Fibroblast of skin of scalp (primary cell): ENCODE measurements around the gene SDR42E2. TPM values are rescaled to one million over a fixed set of nuclear protein-coding genes. Genes with fewer than 3 reads are reported as not detected.
"Not testable (repeated sequence)": the region's sequence is repeated elsewhere in the genome, so short reads cannot be mapped to it uniquely, and the experiment has no call there.

Experiments used
- DNase-seq: peaks from one replicate; pipeline ENCODE4 v3.0.0-alpha.2; 2013
- polyA plus RNA-seq, 2 experiments: library from polyadenylated mRNA; unstranded; fragments of 120-200 nt; gene quantifications; one replicate each; pipeline ENCODE4 v1.2.1, GENCODE V29; 2013; ENCODE audit not compliant: insufficient read length in 2 of 2

The SDR42E2 gene
- polyA plus RNA-seq (2013, experiment 1 of 2; ENCODE audit: insufficient read length) = not detected
- not detected for polyA plus RNA-seq (2013, experiment 2 of 2; ENCODE audit: insufficient read length)

DNA sequence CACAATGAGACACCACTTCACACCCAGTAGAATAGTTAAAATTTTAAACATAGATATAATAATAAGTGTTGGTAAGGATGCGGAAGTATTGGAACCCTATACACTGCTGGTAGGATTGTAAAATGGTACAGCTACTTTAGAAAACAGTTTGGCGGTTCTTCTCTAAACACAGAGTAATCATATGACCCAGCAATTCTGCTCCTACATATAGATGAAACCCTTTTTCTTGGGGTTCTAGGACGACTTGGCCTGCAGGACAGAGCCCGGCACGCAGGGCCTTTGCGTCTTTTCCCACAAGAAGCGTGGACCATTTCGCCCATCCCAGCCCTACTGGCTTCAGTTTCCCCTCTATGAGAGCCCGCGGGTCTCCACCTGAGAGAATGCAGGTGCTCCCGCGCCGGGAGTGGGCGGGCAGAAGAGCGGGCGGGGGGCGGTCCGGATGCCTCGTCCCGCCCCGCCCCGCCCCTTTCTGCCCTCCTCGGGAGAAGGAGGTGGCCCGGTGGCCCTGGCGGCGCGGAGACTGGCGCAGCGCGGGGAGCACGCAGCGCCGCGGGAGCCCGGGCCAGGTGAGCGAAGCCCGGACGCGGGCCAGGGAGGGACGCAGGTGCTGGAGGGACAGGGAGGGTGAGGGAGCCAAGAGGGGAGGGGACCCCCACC, at the start of gene SDR42E2:
Gene SDR42E2, plus strand, starts transcription at position 508 of the 657 bp plus-strand sequence. CDS start 3,077 bp downstream, outside the sequence.
- no peak for DNase-seq

DNA sequence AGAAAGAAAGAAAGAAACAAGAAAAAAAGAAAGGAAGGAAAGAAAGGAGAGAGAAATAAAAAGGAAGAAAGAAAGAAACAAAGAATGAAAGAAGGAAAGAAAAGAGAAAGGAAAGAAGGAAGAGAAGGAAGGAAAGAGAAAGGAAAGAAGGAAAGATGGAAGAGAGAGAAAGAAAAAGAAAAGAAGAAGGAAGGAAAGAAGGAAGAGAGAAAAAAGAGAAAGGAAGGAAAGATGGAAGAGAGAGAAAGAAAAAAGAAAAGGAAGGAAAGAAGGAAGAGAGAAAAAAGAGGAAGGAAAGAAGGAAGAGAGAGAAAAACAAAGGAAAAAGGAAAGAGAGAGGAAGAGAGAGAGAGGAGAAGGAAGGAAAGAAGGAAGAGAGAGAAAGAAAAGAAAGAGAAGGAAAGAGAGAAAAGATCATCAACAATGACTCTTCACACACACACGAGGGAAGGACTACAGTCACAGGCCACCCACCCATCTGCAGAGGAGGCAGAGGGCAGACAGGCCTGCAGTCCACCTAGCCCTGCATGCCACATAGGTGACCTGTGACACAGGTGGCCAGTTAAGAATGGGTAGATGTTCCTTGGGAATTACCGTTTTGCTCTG, 46.1 kb upstream of the SDR42E2 start:
- DNase-seq = no peak

DNA sequence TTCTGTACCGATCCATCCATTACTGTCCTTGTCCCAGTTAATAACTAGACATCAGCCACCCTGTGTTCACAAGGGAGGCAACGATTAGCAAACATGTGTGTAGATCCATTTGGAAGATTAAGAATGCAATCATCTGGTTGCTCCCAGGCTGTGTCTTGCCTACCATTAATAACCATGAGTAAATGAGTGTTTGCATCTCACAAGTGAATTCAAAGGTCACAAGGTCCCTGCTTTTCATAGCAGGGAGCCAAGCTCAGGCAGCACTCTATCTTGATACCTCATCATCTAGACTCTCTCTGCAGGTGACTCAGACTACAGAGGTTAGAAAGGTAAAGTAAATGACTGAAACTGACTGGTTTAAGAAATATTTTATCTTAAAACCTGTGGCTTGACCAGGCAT, 44.7 kb upstream of the SDR42E2 start:
- DNase-seq = no peak

DNA sequence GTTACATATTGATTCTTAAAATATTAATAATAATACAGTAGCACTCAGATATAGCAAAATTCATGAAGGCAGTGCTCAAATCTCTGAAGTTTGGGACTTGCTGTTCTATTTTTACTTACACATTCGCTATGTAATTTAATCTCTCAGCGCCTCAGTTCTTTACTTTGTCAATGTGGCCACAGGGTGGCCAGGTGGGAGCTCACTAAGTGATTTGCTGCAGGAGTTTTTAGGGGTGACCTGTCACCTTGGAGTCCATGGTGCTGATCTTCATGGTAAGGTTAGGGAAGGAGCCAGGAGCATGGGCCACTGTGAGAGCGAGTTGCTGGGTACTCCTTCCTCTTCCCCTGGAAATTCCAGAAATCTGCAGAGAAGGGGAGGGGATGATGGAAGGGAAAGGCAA, 41.9 kb upstream of the SDR42E2 start:
- DNase-seq = no peak

DNA sequence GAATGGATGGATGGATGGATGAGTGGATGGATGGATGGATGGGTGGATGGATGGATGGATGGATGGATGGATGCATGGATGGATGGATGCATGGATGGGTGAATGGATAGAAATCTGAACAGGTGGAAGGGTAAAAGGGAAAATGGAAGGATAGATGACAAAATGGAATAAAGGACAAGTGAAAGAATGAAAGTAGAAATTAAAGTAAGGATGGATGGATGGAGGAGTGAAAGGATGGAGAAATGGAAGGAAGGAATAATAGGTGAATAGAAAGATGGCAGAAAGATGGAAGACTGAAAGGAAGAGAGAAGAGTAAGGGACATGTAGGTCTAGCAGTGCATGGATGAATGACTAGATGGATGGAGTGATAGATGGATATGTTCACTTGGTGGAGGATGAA, 40.1 kb upstream of the SDR42E2 start:
- no peak for DNase-seq

DNA sequence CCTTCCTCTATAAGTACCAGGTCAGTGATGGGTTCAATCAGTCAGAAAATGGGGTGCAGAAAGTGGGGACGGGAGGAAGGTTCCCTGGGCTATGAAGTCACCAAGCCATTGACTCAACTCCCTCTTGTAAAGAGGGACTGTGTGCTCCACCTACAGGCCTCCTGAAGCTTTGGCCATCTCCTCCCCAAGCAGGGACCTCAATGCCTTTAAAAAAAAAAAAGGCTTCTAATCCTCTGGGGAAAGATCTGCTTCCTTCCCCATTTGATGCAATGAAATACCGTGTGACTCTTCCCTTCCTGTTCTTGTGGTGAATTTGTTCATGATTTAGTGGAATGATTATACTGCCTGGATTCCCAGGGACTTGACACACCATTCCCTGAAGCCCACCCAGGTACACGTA, 39.2 kb upstream of the SDR42E2 start:
- no peak for DNase-seq

DNA sequence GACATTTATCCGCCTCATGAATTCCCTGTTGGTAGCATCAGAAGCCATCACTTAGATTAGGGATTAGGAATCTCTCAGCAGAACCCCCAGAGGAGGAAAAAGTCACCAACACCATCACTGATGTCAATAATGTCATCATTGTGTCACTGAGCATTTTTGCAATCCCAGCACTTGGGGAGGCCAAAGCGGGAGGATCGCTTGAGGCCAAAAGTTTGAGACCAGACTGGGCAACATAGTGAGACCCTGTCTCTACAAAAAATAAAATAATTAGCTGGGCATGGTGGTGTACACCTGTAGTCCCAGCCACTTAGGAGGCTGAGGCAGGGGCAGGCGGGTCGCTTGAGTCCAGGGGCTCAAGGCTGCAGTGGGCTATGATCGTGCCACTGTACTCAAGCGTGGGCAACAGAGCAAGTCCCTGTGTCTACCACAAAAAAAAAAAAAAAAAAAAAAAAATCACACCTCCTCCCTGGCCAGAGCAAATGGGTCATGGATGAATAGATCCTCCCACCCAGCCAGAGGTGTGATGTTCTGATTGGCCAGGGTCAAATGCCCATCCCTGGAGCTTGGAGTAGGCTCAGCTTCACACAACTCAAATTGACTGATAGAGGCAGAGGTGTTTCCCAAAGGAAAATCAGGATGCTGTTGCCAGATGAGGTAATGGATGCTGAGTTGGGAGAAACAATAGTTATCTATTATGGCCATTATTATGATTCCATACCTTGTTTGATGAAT, 38.4 kb upstream of the SDR42E2 start:
- DNase-seq = no peak

DNA sequence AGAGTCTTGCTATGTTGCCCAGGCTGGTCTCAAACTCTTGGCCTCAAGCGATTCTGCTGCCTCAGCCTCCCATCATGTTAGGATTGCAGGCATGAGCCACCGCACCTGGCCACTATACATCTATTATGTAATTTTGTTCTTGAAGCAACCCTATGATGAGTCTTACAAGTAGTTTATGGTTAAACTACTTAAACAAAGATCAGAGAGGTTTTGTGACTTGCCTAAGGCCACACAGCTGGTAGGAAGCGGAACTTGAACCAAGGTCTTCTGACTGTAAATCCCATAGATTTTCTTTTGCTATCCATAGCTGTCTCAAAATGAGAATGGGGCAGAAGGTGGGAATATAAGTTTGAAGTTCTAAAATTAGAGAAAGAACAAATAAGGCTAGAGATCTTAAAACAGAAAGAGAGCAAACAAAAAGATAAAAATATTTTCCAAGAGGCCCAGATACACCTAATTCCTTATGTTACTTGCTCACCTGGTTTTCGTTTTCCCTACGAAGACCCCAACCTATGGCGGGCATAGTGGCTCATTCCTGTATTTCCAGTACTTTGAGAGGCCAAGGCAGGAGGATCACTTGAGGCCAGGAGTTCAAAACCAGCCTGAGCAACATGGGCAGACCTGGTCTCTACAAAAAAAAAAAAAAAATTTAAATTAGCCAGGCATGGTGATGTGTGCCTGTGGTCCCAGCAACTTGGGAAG, 37.6 kb upstream of the SDR42E2 start:
- DNase-seq = no peak

DNA sequence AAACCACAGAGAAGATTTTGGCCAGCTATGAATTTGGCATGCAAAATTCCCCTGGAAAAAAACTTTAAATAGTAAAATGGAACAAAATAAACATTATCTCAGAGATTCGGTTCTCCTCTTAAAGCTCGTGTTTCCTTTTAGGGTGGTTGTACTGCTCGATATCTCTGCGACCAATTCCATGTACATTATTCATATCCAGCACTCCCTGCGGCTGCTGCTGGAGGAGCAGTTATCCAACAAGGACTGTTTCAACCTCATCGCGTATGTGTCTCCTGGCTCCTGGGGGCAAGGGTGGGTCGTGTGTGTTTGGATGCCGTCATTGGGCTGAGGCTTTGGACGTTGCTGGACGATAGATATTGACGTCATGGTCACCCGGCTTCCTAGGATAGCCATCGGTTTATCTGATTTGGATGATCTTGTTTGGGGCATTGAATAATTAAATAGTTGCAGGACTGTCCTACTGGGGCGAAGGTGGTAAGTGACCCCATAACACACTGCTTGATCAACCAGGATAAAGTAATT, 36.2 kb upstream of the SDR42E2 start:
- DNase-seq = no peak

DNA sequence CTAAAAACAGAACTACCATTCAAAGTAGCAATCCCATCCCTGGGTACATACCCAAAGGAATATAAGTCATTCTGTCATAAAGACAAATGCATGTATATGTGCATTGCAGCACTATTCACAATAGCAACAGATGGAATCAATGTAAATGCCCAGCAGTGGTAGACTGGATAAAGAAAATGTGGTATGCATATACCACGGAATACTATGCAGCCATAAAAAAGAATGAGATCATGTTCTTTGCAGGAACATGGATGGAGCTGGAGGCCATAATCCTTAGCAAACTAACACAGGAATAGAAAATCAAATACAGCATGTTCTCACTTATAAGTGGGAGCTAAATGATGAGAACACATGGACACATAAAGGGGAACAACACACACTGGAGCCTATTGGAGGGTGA, 33.8 kb upstream of the SDR42E2 start:
- not testable (repeated sequence) for DNase-seq

DNA sequence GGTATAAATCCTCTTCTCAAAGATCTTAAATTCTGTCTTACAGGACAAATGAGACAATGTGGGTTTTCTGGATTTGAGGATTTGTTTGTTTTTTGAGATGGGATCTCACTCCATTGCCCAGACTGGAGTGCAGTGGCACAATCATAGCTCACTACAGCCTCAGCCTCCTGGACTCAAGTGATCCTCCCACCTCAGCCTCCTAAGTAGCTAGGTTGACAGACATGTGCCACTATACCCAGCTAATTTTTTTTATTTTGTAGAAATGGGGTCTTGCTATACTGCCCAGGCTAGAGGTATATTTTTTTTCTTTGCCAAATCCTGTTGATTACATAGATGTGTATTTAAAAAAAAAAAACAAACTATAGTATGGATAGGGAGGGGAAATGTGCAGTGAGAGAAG, 31.8 kb upstream of the SDR42E2 start:
- no peak for DNase-seq

DNA sequence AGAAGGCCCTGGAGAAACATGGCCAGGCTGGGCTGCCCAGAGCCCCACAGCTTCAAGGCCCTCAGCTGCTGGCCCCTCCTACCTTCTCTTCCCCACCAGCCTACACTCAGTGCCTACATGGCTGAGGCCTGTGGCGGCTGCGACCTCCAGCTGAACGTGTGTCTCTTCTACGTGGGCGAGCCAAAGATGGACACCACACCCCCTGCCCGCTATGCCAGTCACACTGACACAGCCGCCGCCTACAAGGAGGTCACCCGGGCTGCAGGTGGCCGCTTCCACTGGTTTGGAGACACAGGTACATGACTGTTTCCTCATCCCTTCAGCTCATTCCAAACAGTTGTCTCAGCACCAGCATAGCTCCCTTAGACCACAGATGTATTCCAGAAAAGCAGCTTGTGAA, 29.5 kb upstream of the SDR42E2 start:
- no peak for DNase-seq

DNA sequence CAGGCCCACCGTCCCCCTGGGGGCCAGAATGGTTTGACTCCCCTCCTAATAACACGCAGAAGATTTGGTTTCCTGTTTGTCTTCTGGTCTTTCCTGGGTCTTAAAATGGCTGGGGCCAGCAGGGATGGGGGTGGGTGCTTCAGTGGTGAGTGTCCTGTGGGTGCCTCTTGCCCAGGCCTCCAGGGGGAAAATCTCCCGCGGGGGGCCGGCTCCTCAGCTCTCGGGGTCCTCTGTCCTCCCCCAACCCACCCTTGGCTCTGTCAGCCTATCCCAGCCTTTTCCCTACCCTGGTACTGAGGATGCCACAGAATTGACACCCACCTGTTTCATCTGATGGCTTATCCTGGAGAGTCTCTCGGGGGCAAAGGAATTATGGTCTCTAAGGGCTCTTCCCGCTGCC, 23.8 kb upstream of the SDR42E2 start:
- no peak for DNase-seq

DNA sequence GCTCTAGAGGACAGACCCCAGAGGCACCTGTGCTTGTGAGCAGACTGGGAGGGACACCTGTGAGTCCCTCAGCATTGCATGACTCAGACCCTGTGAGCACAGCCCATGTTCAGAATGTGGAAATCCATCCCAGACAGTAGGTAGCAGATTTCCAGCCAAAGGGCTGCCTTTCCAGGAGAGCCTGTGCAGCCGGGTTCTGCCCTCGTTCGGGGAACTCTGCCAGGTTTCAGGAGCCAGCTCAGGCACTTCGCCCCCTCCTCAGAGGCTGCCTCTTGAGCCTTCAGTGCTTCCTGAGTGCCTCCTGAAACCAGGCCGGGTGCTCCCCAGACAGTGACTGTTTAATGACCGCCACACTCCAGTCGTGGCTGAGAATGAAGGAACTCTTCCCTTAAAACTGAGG, 23.3 kb upstream of the SDR42E2 start:
- DNase-seq = no peak

DNA sequence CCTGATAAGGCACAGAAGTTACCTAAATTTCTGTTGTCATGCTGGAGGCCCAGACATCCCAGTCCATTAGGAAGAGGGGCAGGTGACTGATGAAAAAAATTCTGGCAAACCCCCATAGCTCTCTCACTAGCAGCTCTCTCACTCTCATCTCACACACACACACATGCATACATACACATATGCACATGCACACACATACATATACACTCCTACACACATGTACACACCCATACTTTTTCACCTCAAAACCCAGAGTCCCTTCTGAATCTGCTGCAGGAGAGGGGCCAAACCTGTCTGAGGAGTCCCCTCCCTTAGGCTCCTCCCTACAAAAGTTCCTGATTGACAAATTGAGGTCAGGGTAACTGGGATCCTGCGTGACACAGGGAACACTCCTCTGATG, 22.6 kb upstream of the SDR42E2 start:
- no peak for DNase-seq

DNA sequence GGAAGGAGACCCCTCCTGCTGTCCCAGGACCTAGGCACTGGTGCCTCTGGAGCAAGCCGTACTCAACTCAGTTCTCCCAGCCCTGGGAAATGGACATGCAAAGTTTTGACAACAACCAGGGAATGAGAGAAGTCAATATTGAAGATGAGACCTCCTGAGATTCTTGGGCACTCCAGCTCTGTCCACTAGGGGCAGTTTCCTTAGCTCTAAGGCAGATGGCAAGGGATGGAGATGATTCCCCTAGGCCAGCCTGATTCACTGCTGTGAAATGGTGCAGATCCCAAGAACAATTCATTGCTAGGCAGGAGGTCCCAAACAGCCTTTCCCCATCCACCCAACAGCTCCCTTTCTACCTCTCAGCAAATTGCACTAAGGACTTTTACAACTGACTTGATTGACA, 20.5 kb upstream of the SDR42E2 start:
- DNase-seq = peak; percentile 10

DNA sequence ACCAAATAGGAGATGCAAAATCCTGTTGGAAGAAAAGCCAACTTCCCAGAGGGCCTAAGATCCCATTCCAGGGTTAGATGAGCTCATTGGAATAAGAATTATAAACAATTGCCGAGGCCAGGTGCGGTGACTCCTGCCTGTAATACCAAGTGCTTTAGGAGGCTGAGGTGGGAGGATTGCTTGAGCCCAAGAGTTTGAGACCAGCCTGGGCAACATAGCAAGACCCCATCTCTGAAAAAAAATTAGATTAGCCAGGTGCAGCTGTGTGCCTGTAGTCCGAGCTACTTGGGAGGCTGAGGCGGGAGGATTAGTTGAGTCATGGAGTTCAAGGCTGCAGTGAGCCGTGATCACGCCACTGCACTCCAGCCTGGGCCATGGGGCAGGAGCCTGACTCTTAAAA, 17.8 kb upstream of the SDR42E2 start:
- DNase-seq = no peak

DNA sequence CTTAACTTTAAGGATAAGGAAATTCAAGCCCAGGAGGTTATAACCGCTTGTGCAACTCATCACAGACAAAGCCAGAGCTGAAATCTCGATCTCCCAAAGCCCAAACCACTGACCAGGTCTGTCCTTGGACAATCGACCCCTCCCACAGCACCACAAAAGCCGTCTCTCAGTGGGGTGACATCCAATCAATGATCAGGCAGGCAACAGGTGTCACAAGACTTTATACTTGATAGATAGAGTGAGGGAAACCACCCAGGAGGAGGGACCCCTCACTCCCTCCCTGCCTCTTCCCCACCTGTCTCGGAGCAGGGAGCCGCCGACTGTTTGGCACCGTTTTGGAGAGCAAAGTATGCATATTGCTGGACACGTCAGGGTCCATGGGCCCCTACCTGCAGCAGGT, 14.5 kb upstream of the SDR42E2 start:
- no peak for DNase-seq

DNA sequence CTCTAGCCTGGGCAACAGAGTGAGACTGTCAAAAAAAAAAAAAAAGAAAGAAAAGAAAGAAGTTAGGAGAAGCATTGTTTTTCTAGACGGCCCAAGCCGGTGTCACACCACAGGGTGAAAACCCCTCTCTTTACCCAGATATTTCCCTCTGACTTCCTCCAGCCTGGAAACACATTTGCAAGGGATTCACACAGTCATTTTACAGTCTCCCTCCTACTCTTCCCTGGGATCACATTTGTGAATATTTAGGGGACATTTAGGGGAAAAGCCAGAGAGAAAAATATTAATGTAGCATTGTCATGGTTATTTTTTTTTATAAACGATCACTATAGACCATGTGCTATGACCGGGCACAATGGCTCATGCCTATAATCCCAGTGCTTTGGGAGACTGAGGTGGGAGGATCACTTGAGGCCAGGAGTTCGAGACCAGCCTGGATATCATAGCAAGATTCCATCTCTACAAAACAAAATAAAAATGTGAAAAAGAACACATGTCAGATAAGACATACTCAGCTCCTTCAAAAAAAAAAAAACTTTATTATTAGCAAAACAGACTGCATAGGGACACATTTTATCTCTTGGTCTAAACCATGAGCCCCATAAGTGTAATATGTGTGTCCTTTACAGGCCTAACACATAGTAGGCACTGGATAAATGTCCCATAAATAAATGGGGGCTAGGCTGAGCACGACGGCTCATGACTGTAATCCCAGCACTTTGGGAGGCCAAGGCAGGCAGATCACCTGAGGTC, 10.9 kb upstream of the SDR42E2 start:
- no peak for DNase-seq

DNA sequence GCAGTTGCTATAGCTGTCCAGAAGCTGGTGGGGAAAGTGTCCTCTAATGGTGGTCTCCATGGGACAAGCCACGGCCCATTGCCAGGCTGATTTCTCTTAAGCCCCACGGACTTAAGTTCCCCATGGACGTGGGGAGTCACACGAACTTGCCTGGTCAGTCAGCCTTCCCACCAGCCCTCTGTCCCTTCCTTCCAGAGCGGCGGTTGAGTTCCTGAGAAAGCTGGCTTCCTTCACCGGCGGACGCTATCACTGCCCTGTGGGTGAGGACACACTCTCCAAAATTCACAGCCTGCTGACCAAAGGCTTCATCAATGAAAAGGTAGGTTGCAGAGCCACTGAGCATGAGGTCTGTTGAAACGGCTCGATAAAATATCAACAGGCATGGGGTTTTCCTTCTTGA, 10.0 kb upstream of the SDR42E2 start:
- no peak for DNase-seq

DNA sequence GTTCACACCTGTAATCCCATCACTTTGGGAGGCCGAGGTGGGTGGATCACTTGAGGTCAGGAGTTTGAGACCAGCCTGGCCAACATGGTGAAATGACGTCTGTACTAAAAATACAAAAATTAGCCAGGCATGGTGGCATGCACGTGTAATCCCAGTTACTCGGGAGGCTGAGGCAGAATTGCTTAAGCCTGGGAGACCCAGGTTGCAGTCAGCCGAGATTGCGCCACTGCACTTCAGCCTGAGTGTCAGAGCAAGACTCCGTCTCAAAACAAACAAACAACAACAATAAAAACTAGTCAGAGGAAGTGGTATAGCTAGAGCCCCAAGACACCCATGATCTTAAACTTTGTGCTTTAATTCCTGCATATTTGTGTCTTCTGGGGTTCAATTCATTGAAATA, 9.2 kb upstream of the SDR42E2 start:
- DNase-seq = not testable (repeated sequence)

DNA sequence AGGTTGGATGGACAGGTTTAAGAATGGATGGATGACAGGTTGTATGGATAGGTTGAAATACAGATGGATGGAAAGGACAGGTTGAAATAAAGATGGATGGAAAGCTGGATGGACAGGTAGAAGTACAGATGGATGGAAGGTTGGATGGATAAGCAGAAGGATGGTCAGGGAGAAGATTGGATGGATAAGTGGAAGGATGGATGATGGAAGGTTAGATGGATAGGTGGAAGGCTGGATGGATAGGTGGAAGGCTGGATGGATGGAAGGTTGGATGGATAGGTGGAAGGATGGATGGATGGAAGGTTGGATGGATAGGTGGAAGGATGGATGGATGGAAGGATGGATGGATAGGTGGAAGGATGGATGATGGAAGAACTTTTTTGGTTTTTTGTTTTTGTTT, 905 bp upstream of the SDR42E2 start:
- no peak for DNase-seq
